GM10248 (cell line): ENCODE results near the gene CLEC5A.
"Not testable (repeated sequence)": the region's sequence is repeated elsewhere in the genome, so short reads cannot be mapped to it uniquely, and the experiment has no call there.

Experiments used
- CTCF ChIA-PET: fragments of 300-600 bp; sonication (Branson Sonifier 250); formaldehyde crosslinking; extraction: SDS; loops from one replicate; lab custom pipeline; 2021; ENCODE audit warnings: antibody characterized with exemption; lab: Yijun Ruan, JAX
- POLR2A ChIA-PET: fragments of 350-650 bp; sonication (Branson Sonifier 250); formaldehyde crosslinking; extraction: SDS; loops from one replicate; lab custom pipeline; 2020; ENCODE audit warnings: antibody characterized with exemption; lab: Yijun Ruan, JAX
- DNase-seq: peaks from one replicate; pipeline ENCODE4 v3.0.0; 2012; ENCODE audit errors: extremely low spot score
- CTCF ChIP-seq: IDR thresholded peaks from 2 replicates; pipeline ENCODE4 v1.5.1; 2012; ENCODE audit warnings: mild to moderate bottlenecking, low read depth; ENCODE audit errors: extremely low read depth, missing control alignments, control extremely low read depth

CLEC5A gene

GRCh38 chr7:141946796-141947195 is at the start of gene CLEC5A:
Gene CLEC5A, minus strand, starts transcription at chr7:141946974. Its CDS starts 682 bp downstream, at chr7:141946292.
- ChIA-PET POLR2A (no interaction called here), CTCF (no interaction called here)
- no peak for DNase-seq
- no peak for TF ChIP-seq CTCF

- DNase-seq = no peak
- ChIA-PET POLR2A (no interaction called here), CTCF (interaction anchor here (2.0 kb wide), 1 partner anchor 17 kb away, joined by 10 read pairs; no protein-coding TSS in a partner anchor)
- no peak for TF ChIP-seq CTCF
These were observed 46.6 kb upstream of the CLEC5A start for GRCh38 chr7:141993354-141993753.

GRCh38 chr7:141992688-141993087 is 45.9 kb upstream of the CLEC5A start:
- ChIA-PET CTCF (interaction anchor here (2.0 kb wide), 1 partner anchor 16 kb away, joined by 10 read pairs; no protein-coding TSS in a partner anchor), POLR2A (no interaction called here)
- no peak for TF ChIP-seq CTCF
- no peak for DNase-seq

GRCh38 chr7:141992156-141992555 is 45.4 kb upstream of the CLEC5A start:
- no peak for DNase-seq
- CTCF ChIA-PET = interaction anchor here (2.0 kb wide), 1 partner anchor 16 kb away, joined by 10 read pairs; no protein-coding TSS in a partner anchor
- no peak for TF ChIP-seq CTCF
- POLR2A ChIA-PET = no interaction called here

- ChIA-PET CTCF (interaction anchor here (2.0 kb wide), 1 partner anchor 15 kb away, joined by 10 read pairs; no protein-coding TSS in a partner anchor), POLR2A (no interaction called here)
- TF ChIP-seq CTCF = no peak
- no peak for DNase-seq
These were observed 44.4 kb upstream of the CLEC5A start for GRCh38 chr7:141991140-141991539.

- ChIA-PET POLR2A (no interaction called here), CTCF (no interaction called here)
- TF ChIP-seq CTCF = no peak
- DNase-seq = no peak
These were observed 43.4 kb upstream of the CLEC5A start for GRCh38 chr7:141990011-141990725.

GRCh38 chr7:141987803-141988202 is 41.0 kb upstream of the CLEC5A start:
- DNase-seq, POLR2A ChIA-PET: not testable (repeated sequence)
- CTCF ChIA-PET = interaction anchor here (1.2 to 2.1 kb wide), 2 partner anchors 11 to 44 kb away, joined by 3 to 7 read pairs; no protein-coding TSS in a partner anchor
